Measurements from ENCODE around the gene CRB3. TPM values are rescaled to one million over a fixed set of nuclear protein-coding genes. Genes with fewer than 3 reads are reported as not detected.

Gene CRB3
- total and polyA plus RNA-seq, 2 of the 8 experiments (the other 6 are each of a cell fraction or from before 2014, with no cell fraction given): 21.1 to 24.6 TPM

DNA sequence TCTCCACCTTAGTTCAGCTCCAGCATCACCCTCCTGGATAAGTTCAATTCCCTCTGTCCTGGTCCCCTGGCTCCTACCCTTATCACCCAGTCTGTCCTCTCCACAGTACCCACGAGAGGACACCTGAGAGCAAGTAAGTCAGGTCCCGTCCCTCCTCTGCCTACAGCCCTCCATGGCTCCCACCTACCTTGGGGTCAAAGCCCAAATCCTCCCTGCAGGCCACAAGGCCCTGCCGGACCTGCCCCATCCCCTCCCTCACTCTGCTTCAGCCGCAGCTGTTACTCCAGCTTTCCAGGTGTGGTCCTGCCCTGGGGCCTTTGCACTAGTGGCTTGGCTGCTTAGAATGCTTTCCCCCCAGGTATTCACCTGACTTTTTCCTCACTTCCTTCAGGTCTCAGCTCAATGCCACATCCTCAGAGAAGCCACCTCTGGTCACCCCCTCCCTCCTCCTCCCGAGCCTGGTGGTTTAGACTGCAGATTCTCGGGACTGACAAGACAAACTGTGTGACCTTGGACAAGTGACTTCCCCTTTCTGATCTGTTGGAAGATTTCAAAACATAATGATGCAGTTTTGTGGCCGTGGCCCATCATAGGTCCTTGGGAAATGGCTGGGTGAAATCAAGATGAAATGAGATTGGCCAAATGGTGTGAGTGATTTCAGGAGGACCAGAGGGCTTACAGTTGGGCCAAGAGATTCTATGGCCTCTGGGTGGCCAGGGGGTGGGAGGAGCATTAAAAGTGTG is 34.4 kb downstream of the CRB3 start:
- 90% methylated on average over 6 of the region's 7 CpGs; no CpG with 5 or more reads in 1 of the 2 experiments for WGBS, 2 experiments (ENCODE audit: extremely low coverage in 1 of 2, insufficient coverage in 1 of 2, insufficient read length in 1 of 2, insufficient replicate concordance in 2 of 2, low coverage in 1 of 2, low lambda C conversion rate in 2 of 2, missing lambda C conversion rate in 1 of 2)
- CTCF ChIA-PET (ENCODE audit: partially characterized antibody): interaction anchor here (0.8 to 1.5 kb wide), 2 partner anchors 11 to 16 kb away, joined by 3 to 6 read pairs; no protein-coding TSS in a partner anchor
- no peak for FAIRE-seq

More for the DNA sequence above, 34.4 kb downstream of the CRB3 start:
- Histone ChIP-seq H3K4me3 (ENCODE audit: extremely low read depth in 1 of 4, insufficient read depth in 2 of 4, low read depth in 3 of 4, low read length in 4 of 4) (no peak overlapping the region), H3K23ac (ENCODE audit: insufficient read length) (no peak overlapping the region), H2BK20ac (ENCODE audit: low read length) (no peak overlapping the region), H3K9me3 (ENCODE audit: insufficient read depth in 2 of 2, low read depth in 1 of 2, low read length in 1 of 2) (no peaks in the 10 kb centered on the region), H3K23me2 (ENCODE audit: low read depth, low read length) (peaks cover 10% of the 10 kb centered on the region), H2BK5ac (ENCODE audit: low read depth, low read length) (no peak overlapping the region), H4K20me1 (replicated peaks in 1 of 2; ENCODE audit: control insufficient read depth in 1 of 2, insufficient read depth in 2 of 2, low read length in 2 of 2) (no peaks in the 10 kb centered on the region), H3K9ac (replicated peaks in 1 of 4; ENCODE audit: extremely low read depth in 1 of 4, low read depth in 3 of 4, low read length in 3 of 4) (no peak overlapping the region), H2AK5ac (ENCODE audit: low read depth, low read length) (no peak overlapping the region), H3K27ac (ENCODE audit: low read depth, low read length) (no peak overlapping the region), H3K4ac (replicated peaks; ENCODE audit: insufficient read length, low read depth, low read length) (no peak overlapping the region), H3K36me3 (ENCODE audit: control insufficient read depth in 2 of 4, insufficient read depth in 4 of 4, low read length in 3 of 4) (peaks cover 0 to 5% (median under 1%) of the 10 kb centered on the region in 4 experiments; a peak in 1 of 8 replicates), H2BK15ac (ENCODE audit: low read length) (no peak overlapping the region), H3K18ac (ENCODE audit: extremely low read depth, low read length) (no peak overlapping the region), H3K4me1 (replicated peaks in 1 of 4; ENCODE audit: control insufficient read depth in 3 of 4, insufficient read depth in 4 of 4, low read length in 3 of 4) (peaks cover 0 to 10% (median 7%) of the 10 kb centered on the region in 4 experiments; a peak in 5 of 7 replicates), H3K79me2 (ENCODE audit: control insufficient read depth in 1 of 2, insufficient read depth in 2 of 2, low read length in 2 of 2) (no peaks in the 10 kb centered on the region), H2AFZ (ENCODE audit: low read length) (no peak overlapping the region), H3K79me1 (ENCODE audit: low read depth, low read length) (no peaks in the 10 kb centered on the region), H3K14ac (ENCODE audit: insufficient read length) (no peak overlapping the region), H3K4me2 (ENCODE audit: insufficient read depth in 1 of 2, low read depth in 2 of 2, low read length in 2 of 2) (no peak overlapping the region), H4K5ac (ENCODE audit: insufficient read length, low read depth, low read length) (no peak overlapping the region), H2BK120ac (replicated peaks; ENCODE audit: low read depth, low read length) (no peak overlapping the region), H3K56ac (replicated peaks; ENCODE audit: insufficient read length, low read depth, low read length) (no peak overlapping the region), H3K27me3 (replicated peaks in 1 of 4; ENCODE audit: control insufficient read depth in 3 of 4, extremely low read depth in 1 of 4, insufficient read depth in 3 of 4, low read length in 3 of 4) (peaks cover 0 to 8% (median 7%) of the 10 kb centered on the region in 4 experiments; a peak in 4 of 7 replicates), H2BK12ac (ENCODE audit: low read depth, low read length) (no peak overlapping the region), H4K91ac (replicated peaks; ENCODE audit: insufficient read length, low read length) (no peak overlapping the region), H4K8ac (ENCODE audit: extremely low read depth, insufficient read depth, low read length) (no peak overlapping the region; the same call in 1 of the 2 replicates)
- peak; percentile 65; the same call in 1 of the 2 replicates for TF ChIP-seq KDM1A (IDR thresholded peaks at IDR 0.05; ENCODE audit: borderline replicate concordance, low read length)
- no peak for TF ChIP-seq RNF2 (IDR thresholded peaks at IDR 0.05; ENCODE audit: borderline replicate concordance, low read depth, low read length, missing control alignments, poor library complexity, severe bottlenecking)
- POLR2A ChIA-PET (ENCODE audit: partially characterized antibody): interaction anchor here (1.1 to 1.6 kb wide), 2 partner anchors 9 to 11 kb away, joined by 3 to 6 read pairs; no protein-coding TSS in a partner anchor
- DNase-seq (ENCODE audit: low read depth in 1 of 2, low spot score in 2 of 2): no peak

Measured in H1 (cell line).